H7 (cell line): ENCODE measurements around the gene HOMER1. TPM values are rescaled to one million over a fixed set of nuclear protein-coding genes. Genes with fewer than 3 reads are reported as not detected.
"Not testable (repeated sequence)": the region's sequence is repeated elsewhere in the genome, so short reads cannot be mapped to it uniquely, and the experiment has no call there.

Experiments
- DNase-seq: peaks from one replicate; pipeline ENCODE4 v3.0.0; 2012
- H3K27me3 ChIP-seq: 2 replicates; pipeline ENCODE4 v1.6.0; 2011; ENCODE audit warnings: mild to moderate bottlenecking, low read length; ENCODE audit not compliant: control insufficient read depth, insufficient read depth
- H3K36me3 ChIP-seq: replicated peaks from 2 replicates; pipeline ENCODE4 v1.5.1; 2011; ENCODE audit warnings: low read length; ENCODE audit not compliant: control insufficient read depth, insufficient read depth
- H3K4me3 ChIP-seq: 2 replicates; pipeline ENCODE4 v1.5.1; 2011; ENCODE audit warnings: low read depth, mild to moderate bottlenecking, control low read depth, low read length, moderate library complexity; ENCODE audit not compliant: insufficient read depth
- total RNA-seq: library from RNA; depleted of rRNA; stranded (reverse); fragments of >200 nt; shearing (Covaris generic); gene quantifications from 2 replicates; pipeline ENCODE4 v1.2.3, GENCODE V29; 2014

The HOMER1 gene
- total RNA-seq, 1 experiment from 2014 or later = 25.3 TPM

- H3K36me3 ChIP-seq = no peaks in the 10 kb centered on the region
- DNase-seq = no peak
- no peak overlapping the region for H3K4me3 ChIP-seq
Measured at GRCh38 chr5:79396265-79396664, 117.7 kb downstream of the HOMER1 start.

GRCh38 chr5:79395296-79395695, 118.6 kb downstream of the HOMER1 start:
- DNase-seq = no peak
- no peaks in the 10 kb centered on the region for H3K27me3 ChIP-seq
- no peak overlapping the region for H3K4me3 ChIP-seq
- no peaks in the 10 kb centered on the region for H3K36me3 ChIP-seq

More at GRCh38 chr5:79396265-79396664, 117.7 kb downstream of the HOMER1 start:
- H3K27me3 ChIP-seq = no peaks in the 10 kb centered on the region

GRCh38 chr5:79392776-79393175, 121.2 kb downstream of the HOMER1 start:
- DNase-seq = no peak
- Histone ChIP-seq H3K27me3 (no peaks in the 10 kb centered on the region), H3K36me3 (no peaks in the 10 kb centered on the region), H3K4me3 (no peak overlapping the region)

GRCh38 chr5:79386679-79387078, 127.3 kb downstream of the HOMER1 start:
- Histone ChIP-seq H3K27me3 (no peaks in the 10 kb centered on the region), H3K4me3 (no peak overlapping the region), H3K36me3 (no peaks in the 10 kb centered on the region)
- DNase-seq = no peak

GRCh38 chr5:79385126-79385525, 128.8 kb downstream of the HOMER1 start:
- H3K27me3 ChIP-seq, DNase-seq, H3K36me3 ChIP-seq, H3K4me3 ChIP-seq: not testable (repeated sequence)

GRCh38 chr5:79378510-79379186, 135.3 kb downstream of the HOMER1 start:
- no peaks in the 10 kb centered on the region; the same call in 1 of the 2 replicates for H3K36me3 ChIP-seq
- no peaks in the 10 kb centered on the region for H3K27me3 ChIP-seq
- no peak overlapping the region for H3K4me3 ChIP-seq
- no peak for DNase-seq

GRCh38 chr5:79357398-79357797, 156.5 kb downstream of the HOMER1 start:
- DNase-seq = no peak
- no peaks in the 10 kb centered on the region for H3K36me3 ChIP-seq
- H3K27me3 ChIP-seq = no peaks in the 10 kb centered on the region

GRCh38 chr5:79349881-79350280, 164.1 kb downstream of the HOMER1 start:
- no peak overlapping the region for H3K4me3 ChIP-seq

More at GRCh38 chr5:79357398-79357797, 156.5 kb downstream of the HOMER1 start:
- no peak overlapping the region for H3K4me3 ChIP-seq

GRCh38 chr5:79349047-79349446, 164.9 kb downstream of the HOMER1 start:
- no peak overlapping the region for H3K4me3 ChIP-seq
- H3K36me3 ChIP-seq = no peaks in the 10 kb centered on the region
- DNase-seq = no peak
- no peaks in the 10 kb centered on the region for H3K27me3 ChIP-seq

More at GRCh38 chr5:79349881-79350280, 164.1 kb downstream of the HOMER1 start:
- Histone ChIP-seq H3K36me3 (no peaks in the 10 kb centered on the region), H3K27me3 (no peaks in the 10 kb centered on the region)
- DNase-seq = no peak

- Histone ChIP-seq H3K36me3 (no peaks in the 10 kb centered on the region), H3K4me3 (no peak overlapping the region), H3K27me3 (no peaks in the 10 kb centered on the region)
- no peak for DNase-seq
Measured at GRCh38 chr5:79346420-79346824, 167.5 kb downstream of the HOMER1 start.

- Histone ChIP-seq H3K36me3 (no peaks in the 10 kb centered on the region), H3K4me3 (no peak overlapping the region), H3K27me3 (no peaks in the 10 kb centered on the region)
- DNase-seq = peak; percentile 65
Measured at GRCh38 chr5:79333852-79334557, 179.9 kb downstream of the HOMER1 start.

- Histone ChIP-seq H3K27me3 (no peaks in the 10 kb centered on the region), H3K4me3 (no peak overlapping the region)
Measured at GRCh38 chr5:79330071-79330470, 183.9 kb downstream of the HOMER1 start.

GRCh38 chr5:79329453-79329852, 184.5 kb downstream of the HOMER1 start:
- no peaks in the 10 kb centered on the region for H3K36me3 ChIP-seq
- no peak overlapping the region for H3K4me3 ChIP-seq
- DNase-seq = no peak
- H3K27me3 ChIP-seq = no peaks in the 10 kb centered on the region

More at GRCh38 chr5:79330071-79330470, 183.9 kb downstream of the HOMER1 start:
- no peak for DNase-seq
- H3K36me3 ChIP-seq = no peaks in the 10 kb centered on the region
